HG02678 (cell line): ENCODE results near the gene MYL4.
"Not testable (repeated sequence)": the region's sequence is repeated elsewhere in the genome, so short reads cannot be mapped to it uniquely, and the experiment has no call there.

ENCODE experiments used
- ATAC-seq: cut with Tn5 transposase; IDR thresholded peaks from one replicate; pipeline ENCODE4 v1.9.1; 2021; ENCODE audit warnings: mild to moderate bottlenecking, moderate library complexity; ENCODE audit not compliant: unreplicated experiment

MYL4 gene

GRCh38 chr17:47192554-47192953, 16.6 kb upstream of the MYL4 start:
- no peak for ATAC-seq

- ATAC-seq, result no peak
Measured at GRCh38 chr17:47193931-47194511, 15.1 kb upstream of the MYL4 start.

- ATAC-seq, result no peak
Measured at GRCh38 chr17:47197821-47198220, 11.3 kb upstream of the MYL4 start.

GRCh38 chr17:47199627-47200324, 9.4 kb upstream of the MYL4 start:
- no peak for ATAC-seq

- no peak for ATAC-seq
Measured at GRCh38 chr17:47200325-47200664, 8.9 kb upstream of the MYL4 start.

- ATAC-seq, result no peak
Measured at GRCh38 chr17:47201166-47201565, 8.0 kb upstream of the MYL4 start.

- ATAC-seq, result no peak
Measured at GRCh38 chr17:47203984-47204721, 5.0 kb upstream of the MYL4 start.

- ATAC-seq, result peak; percentile 47
Measured at GRCh38 chr17:47204722-47205418, 4.3 kb upstream of the MYL4 start.

- peak; percentile 44 for ATAC-seq
Measured at GRCh38 chr17:47205419-47205963, 3.7 kb upstream of the MYL4 start.

- ATAC-seq, result no peak
Measured at GRCh38 chr17:47207143-47208067, 1.7 kb upstream of the MYL4 start.

- no peak for ATAC-seq
Measured at GRCh38 chr17:47209499-47209898, 351 bp downstream of the MYL4 start.

GRCh38 chr17:47210105-47210504, 957 bp downstream of the MYL4 start:
- no peak for ATAC-seq

- no peak for ATAC-seq
Measured at GRCh38 chr17:47210779-47211178, 1.6 kb downstream of the MYL4 start.

- ATAC-seq, result no peak
Measured at GRCh38 chr17:47212458-47212857, 3.3 kb downstream of the MYL4 start.

- ATAC-seq, result no peak
Measured at GRCh38 chr17:47213540-47213939, 4.4 kb downstream of the MYL4 start.

- no peak for ATAC-seq
Measured at GRCh38 chr17:47214931-47215330, 5.8 kb downstream of the MYL4 start.

GRCh38 chr17:47216821-47217220, 7.7 kb downstream of the MYL4 start:
- ATAC-seq, result not testable (repeated sequence)

GRCh38 chr17:47217279-47217678, 8.1 kb downstream of the MYL4 start:
- not testable (repeated sequence) for ATAC-seq

GRCh38 chr17:47218896-47219430, 9.8 kb downstream of the MYL4 start:
- ATAC-seq, result no peak
